HG03045 (cell line): ENCODE measurements around the gene ZBTB34.

Experiments used
- ATAC-seq: cut with Tn5 transposase; IDR thresholded peaks from one replicate; pipeline ENCODE4 v1.9.1; 2021; ENCODE audit warnings: mild to moderate bottlenecking, moderate library complexity; ENCODE audit not compliant: unreplicated experiment

The ZBTB34 gene

DNA sequence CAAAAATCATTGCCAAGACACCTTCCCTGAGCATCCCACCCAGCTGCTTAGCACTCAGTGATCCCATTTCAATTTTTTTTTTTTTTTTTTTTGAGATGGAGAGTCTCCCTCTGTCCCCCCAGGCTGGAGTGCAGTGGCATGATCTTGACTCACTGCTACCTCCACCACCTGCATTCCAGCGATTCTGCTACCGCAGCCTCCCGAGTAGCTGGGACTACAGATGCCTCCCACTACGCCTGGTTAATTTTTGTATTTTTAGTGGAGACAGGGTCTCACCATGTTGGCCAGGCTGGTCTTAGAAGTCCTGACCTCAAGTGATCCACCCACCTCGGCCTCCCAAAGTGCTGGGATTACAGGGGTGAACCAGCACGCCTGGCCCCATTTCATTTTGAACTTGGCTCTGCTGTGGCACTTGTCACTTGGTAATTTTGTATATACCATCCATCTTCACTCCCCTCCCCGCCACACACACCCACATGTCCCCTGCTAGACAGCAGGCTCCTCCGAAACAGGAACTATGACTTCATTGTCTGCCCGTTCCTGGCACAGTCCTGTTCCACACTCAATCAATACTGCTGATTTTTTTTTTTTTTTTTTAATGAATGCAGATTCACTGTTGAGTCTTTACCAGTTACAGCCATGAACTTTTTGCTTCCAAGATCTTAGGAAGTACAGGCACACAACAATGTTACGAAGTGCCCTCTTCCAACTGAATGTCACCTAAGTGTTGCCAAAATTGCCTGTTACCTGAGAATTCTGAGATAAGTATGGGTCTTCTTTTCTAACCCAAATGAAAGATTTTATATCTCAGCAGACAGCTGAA, 17.3 kb upstream of the ZBTB34 start:
- no peak for ATAC-seq

DNA sequence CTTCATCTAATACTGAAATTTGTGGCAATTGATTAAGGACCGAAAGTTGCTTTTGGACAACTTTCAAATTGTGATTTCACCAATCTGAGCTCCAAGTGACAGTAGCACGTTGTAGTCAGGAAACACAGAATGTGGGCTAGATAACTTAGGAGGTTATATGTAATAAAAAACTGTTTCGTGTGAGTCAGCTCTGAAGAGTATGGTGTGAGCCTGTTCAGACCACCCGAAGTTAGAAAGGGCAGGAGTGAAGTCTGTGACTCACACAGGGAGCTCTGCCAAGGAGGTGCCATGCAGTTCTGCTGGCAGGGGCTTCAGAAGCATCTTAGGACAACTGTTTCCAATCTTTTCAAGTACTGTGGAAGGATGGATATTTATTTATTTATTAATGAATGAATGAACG, 16.4 kb upstream of the ZBTB34 start:
- ATAC-seq = no peak

DNA sequence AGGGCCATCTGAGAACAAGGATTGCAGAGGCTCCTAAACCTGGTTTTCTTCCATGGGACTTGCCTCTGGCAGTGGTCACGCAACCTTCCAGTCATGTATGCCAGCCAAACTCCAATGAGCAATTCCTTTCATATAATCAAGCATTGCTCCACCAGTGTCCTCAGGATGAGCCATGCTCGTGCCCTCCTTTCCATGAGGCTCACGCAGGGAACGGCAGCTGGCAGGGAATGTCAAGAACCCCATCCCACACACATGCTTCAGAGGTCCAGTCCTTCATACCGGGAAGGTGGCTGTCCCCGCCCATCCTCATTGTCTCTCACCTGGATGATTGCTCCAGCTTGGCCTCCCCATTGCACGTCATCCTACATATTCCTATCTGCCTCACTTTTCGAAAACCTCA, 13.4 kb upstream of the ZBTB34 start:
- no peak for ATAC-seq

DNA sequence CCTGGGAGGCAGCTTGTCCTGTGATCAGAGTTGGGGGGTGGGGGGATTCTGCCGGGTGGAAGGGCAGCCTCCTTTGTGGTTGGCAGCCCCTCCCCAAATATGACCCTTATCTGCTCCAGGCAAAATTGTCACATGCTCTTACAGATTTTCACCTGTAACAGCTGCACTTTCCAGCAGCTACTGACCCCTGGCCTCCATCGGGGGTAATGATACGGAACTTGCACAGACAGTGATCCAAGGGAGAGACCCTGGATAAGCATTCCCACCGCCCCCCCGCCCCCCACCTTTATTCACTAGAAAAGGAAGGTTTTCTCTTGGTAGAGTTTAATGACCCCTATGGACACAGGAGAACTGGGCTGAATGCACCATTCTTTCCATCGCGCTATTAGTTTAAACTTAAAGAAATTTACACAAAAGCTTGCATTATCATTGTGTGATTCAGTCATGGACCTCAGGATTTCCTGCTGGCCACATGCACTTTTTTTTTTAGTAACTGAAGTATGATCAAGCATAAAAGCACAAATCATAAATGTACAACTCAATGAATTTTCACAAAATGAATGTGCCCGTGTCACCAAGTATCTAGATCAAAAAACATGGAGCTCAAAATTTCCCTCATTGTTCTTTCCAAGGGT, 10.7 kb upstream of the ZBTB34 start:
- no peak for ATAC-seq

DNA sequence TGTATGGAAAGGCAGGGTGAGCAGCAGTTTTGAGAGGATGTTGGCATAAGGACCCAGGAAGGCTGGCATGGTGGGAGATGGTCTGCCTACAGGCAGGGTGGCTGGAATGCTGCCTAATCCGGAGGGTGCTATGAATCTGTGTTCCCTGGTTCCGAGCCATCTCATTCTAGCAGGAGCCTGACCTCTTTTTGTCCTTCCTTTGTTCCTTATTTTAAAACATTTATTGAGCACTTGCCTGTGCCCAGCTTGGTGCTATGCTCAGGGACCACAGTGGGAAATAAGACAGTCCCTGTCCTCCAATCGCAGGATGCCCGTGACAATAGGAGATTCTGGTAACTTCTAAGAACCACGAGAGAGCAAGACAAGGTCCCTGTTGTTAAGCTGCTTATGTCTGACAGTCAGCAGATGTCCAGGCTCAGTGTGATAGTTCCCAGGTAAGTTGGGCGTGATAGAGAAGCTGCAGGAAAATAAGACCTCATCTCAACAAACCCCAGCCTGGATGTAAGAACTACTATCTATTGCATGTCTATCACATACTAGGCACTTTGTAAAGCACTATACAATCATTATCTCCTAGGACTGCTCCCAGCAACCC, 9.1 kb upstream of the ZBTB34 start:
- ATAC-seq = no peak

DNA sequence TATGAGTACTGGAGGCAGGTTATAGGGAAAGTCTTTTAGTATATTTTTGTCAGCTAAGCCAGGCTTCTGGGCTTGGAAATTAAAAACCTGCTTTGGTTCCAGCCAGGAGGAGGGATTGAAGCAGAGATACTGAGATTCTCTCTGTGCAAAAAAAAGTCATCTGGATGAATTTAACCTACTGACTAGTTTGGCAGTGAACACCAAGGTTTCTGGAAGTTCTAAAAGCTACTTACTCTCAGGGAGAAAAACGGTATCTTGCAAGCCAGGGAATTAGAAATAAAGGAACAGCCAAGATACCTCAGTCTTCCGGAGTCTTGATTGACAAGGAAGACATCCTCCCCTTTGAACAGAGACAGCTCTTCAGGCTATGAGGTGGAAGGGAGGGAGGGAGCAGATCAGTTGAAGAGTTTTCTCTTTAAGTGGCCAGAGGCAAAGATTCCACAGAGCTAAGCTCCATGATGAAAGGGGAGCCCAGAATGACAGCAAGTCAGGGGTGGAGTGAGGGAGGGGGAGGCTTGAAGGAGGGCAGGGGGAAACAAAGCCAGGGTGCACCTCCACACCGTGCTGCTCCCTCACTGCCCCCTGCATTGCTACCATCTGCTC, 8.3 kb upstream of the ZBTB34 start:
- ATAC-seq = no peak

DNA sequence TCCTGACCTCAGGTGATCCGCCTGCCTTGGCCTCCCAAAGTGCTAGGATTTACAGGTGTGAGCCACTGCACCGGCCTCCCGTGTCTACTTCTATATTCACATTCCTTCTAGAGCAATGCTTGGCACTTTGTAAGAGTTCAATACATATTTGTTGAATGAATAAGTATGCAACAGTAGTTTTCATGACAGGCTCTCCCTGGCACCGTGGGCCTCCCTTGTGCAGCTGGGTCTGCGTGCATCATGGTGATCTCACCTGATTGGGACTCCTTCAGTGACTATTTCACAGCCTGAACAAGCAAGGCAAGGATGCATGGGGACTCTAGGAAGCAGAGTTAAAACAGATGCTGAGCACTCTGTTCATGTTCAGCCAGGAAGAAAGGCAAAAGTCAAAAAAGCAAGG, 6.8 kb upstream of the ZBTB34 start:
- no peak for ATAC-seq

DNA sequence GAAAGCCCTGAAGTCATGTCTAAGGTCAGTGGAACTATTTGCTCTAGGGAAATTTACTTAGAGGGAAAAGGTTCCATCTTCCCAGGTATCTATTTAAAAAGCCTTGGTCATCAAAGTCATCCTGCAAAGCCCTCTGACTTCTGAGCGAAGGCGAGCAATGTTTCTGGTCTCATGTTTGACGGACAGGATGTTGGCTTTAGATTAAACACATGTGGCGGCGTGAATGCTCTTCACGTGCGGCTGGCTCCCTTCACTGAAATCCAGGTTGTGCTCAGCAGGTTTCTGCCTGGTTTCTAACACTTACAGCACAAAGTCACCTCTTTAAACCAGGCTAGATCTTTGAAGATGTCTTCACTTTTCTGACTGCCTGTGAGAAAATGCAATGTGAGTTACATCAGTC, 5.7 kb upstream of the ZBTB34 start:
- no peak for ATAC-seq

DNA sequence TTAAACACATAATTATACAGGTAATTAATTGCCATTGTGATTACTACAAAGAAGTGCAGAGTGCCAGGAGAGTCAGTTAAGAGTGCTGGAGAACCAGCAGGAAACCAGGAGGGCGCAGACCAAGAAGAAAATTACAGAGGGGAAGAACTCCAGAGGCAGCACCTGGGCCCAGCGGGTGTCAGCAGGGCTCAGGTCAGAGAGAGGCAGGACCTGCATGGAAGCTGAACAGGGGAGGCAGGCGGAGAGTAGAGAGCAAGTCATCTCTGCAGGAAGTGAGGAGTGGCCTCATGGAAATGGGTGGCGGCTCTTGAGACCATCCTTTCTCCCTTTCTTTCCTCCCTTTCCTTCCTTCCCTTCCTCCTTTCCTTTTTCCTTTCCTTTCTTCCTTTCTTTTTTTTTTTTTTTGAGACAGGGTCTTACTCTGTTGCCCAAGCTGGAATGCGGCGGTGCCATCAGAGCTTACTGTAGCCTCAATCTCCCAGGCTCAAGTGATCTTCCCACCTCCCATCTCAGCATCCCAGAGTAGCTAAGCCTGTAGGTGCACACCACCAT, 4.0 kb upstream of the ZBTB34 start:
- ATAC-seq = no peak

DNA sequence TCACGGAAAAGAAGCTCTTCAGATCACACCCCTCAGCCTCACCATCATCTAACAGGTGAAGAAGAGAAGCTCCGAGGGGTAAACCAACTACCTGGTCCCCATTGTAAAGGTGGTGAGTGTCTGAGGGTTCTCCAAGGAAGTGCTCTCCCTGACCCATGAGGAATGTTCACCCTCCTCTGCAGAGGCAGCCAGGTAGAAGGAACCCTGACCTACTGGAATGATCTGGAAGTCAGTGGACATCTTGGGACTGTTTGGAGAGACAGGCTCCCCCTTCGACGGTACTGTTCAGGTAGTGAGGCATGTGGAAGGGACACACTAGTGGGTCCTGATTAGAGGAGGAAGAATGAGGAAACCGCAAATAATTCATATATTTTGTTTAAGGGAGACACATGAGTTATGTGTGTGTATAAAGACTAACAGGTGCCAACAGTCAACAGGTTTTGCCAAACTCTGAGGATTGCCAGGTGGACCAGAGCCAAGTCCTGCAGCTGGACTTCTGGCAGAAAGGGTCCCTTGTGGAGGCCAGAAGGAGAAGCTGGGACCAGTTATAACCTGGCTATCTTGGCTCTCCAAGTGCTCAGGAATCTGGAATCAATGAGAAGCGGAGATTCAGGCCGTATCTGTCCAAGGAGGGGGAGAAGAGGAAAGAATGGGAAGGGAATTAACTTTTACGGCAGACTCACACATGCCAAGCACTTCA, 3.0 kb upstream of the ZBTB34 start:
- ATAC-seq = no peak

DNA sequence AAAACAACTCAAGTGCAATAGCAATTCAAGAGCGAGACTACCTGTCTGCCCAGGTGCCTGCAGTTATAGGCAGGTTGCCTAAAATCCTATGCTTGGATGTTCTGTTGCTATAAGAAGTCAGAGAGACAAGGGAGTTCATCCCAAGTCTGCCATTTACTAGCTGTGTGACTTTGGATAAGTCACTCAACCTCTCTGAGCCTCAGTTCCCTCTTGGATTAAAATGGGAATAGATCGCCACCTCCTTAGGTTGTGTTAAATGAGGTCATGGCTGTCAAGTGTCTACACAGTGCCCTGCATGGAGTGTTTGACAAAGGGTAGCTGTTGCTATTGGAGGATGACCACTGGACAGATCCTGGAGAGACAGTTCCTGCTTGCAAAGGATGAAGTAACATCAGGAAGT, 1.3 kb upstream of the ZBTB34 start:
- ATAC-seq = no peak

DNA sequence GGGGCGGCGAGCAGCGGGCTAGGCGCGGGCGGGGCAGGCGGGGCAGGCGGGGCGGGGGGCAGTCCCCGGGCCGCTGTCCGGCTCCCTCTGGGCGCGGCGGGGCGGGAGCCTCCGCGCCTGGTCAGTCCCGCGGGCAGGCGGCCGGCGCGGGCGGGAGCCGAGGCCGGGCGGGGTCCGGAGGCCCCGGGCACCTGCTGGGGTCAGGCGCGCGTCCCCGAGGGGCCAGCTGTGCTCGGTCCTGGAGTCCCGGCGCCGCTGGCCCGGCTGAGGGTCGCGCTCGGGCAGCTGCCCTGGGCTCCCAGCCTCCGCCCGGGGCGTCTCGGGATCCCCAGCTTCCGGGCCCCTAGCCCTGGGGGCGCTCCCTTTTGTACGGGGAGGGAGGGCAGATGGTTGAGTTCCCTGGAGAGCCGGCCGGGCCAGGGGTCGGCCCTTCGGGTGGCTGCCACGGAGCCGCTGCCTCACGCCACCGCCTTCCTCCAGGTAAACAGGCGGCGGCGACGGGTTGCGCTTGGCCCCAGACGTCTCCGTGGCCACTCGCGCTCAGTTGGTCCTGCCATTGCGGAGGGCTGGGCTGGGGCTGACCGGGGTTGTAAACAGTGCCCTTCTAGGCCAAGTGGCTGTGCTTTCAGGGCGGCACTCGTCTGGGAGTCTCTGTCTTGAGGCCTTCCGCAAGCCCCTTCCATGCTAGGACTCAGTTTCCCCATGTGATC, 473 bp downstream of the ZBTB34 start:
- peak; percentile 18 for ATAC-seq

DNA sequence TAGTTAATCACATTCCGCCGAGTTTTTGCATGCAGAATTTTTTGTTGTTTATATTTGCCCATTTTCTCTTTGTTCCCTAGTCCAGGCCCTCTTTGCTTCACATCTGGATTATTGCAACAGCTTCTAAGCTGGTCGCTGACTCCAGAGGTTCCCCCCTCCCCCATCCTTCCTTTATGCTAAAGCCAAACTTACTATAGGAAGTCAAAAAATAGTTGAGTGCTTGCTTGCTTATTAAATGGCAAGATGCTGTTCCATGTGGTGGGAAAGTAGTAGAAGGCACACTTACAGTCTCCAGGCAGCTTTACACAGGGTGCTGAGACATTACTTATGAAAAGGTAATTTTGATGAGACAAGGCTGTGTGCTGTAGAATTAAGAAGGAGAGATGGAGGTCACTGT, 1.3 kb downstream of the ZBTB34 start:
- ATAC-seq = no peak

DNA sequence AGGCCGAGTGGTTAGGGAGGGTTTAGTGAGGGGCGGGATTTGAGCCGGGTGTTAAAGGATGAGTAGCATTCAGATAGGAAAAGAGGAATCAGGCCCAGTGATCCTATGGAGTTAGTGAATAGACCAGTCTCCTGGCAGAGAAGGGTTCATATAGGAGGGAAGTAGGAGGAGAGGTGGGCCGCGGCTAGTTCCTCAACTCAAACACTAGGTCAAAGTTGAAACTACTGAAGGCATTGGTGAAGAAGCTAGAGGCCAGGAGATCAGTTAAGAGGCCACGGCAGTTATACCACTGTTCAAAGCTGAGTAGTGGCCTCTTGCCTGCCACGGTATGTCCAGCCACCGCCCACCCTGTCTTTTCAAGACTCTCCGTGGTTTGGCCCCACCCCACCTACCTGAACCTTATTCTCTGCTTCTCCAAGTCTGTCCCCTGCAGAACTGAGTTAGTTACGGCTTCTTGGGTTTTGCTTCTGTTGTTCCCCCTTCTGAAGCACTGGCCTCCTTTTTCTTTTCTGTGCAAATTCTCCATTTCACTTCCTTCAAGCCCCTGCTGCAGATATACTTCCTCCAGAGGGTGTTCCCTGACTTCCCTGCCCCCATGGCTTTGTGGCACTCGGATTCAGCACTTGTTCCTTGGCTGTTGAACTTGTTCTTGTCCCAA, 1.8 kb downstream of the ZBTB34 start:
- ATAC-seq = no peak

DNA sequence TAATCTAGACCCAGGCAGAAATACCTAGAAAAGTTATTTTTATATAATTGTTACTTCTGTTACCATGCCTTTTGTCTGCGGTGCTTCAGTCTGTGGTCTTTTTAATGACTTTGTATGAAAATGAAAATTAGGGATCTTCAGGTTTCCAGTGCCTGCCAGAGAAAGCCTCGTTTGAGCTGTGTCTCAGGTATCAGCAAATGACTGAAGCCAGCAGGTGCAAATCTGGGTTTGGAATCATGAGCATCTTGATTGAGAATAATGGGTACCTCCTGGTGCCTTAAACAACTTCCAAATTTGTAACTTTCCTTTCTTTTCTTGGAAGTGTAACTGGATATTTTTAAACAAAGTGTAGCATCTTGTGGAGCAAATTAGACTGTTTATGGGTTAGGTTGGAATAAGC, 4.3 kb downstream of the ZBTB34 start:
- no peak for ATAC-seq

DNA sequence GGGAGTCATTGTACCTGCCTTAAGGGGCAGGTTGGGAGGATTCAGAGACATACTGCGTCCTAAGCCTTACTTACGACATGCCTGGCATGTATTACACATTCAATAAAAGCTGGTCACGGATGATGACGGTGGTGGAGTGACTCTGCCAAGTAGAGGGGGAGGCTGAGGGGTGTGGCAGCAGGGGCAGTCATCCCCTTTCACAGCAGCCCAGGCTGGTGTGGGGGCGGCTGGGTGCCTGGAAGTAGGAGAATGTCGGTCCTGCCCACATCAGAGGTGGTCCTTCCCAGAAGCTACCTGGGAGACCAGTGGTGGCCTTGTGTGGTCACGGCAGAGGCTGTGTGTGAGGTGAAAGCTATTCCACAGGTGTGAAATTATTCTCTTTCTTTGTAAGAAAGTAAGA, 8.9 kb downstream of the ZBTB34 start:
- ATAC-seq = no peak

DNA sequence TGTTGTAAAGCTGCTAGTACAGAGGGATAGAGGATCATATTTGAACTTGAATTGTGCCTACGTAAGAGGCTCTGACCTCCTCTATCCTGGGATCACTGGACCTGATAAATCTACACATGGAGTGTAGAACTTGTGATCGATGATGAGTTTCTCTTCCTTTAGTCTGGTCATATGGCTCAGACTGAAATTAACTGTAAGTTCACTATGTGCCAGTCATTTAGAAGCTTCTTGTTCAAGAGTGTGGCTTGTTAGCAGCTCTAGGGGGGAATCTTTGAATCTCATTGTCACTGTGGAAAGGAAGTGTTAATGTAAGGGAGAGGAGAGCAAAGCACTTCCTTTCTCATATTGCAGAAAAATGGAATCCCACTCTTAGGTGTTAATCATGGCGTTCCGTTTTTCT, 12.1 kb downstream of the ZBTB34 start:
- no peak for ATAC-seq

DNA sequence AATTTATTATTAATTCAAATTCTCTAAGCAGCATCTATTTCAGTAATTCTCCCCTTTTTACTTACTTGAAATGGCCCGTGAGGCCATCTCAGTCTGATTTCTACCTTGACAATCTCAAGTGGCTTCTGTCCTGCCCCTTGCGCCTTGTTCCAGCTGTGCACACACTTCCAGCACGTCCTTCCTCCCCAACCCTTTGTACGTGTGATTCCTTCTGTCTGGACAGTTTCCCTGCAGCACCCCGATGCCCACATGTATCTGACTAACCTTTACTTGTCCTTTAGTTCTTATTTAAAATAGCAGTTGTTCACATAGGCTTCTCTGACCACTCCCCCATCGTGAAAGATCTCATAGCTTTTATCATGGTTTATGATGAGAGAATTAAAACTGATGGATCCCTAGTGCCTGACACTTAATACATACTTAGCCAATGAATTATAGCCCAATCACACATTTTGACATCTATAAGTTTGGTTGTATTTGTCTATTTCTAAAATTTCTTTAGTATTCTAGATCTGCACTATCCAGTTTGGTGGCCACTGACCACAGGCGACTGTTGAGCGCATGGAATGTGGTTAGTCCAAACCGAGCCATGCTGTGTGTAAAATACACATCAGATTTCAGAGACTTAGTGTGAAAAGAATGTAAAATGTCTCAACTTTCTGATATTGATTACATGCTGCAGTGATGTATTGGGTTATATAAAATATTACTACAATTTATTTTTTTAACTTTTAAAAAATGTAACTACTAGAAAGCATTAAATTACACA, 14.3 kb downstream of the ZBTB34 start:
- ATAC-seq = no peak
